ENCODE data around the gene AUP1.

The AUP1 gene

DNA sequence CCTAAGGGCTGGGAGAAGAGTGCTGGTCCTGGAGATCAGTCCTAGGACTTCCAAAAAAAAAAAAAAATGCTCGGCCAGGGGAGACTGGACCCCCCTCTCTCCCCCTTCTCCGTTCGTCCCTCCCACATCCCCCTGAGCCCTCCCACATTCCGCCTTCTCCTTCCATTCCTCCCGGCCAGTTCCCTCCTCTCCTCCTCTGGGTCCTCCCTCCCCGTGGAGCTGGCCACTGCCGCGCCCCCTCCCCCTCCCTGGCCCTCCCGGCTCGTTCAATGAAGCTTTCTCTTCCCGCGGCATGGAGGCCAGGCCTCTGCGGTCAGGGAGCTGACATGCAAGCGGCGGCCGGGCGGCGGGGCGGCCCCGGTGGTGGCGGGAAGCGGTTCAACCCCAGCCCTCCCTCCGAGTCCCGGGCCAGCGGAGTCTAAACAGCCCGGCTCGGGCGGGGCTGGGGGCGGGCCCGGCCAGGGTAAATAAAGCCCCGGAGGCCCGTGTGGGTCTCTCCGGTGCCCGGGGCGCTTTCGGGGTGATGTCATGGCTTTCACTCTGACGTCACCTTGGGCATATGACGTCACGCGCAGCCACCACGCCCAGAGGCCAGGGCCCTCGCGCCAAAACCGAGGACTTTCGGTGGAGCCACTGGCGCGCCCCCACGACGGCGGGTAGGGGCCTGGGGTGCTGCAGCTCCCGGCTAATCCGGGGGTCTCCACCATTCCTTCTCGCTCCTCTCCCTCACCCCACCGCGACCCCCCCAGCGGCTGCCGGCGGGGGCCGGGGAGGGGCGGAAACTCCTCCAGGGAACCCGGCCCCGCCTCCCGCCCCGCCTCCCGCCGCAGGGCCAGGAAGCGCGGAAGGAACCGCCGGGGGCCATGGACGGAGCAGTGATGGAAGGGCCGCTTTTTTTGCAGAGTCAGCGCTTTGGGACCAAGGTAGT, 24.6 kb upstream of the AUP1 start, which contains the start of the genes DOK1 and LOXL3:
Gene DOK1 (plus strand): TSS at position 829 of the 928 bp plus-strand sequence. CDS start 35 bp downstream, at position 864.
Gene LOXL3 (minus strand): TSS at position 51 of the 928 bp plus-strand sequence. CDS start 1,308 bp downstream, outside the sequence.
- DNase-seq (ENCODE audit: low spot score in 2 of 2), result peak; percentile 75
- Mint-ChIP-seq H3K4me1 (peaks cover 12% of the 10 kb centered on the region), H3K4me3 (peak within 1 kb of the TSS; percentile 88), H3K9me3 (no peaks in the 10 kb centered on the region), H3K27me3 (peaks cover 27% of the 10 kb centered on the region), H3K27ac (ENCODE audit: low read depth) (peak within 1 kb of the TSS; percentile 88), H3K36me3 (ENCODE audit: insufficient read depth) (peaks cover 27% of the 10 kb centered on the region)
- peak; percentile 83 for ATAC-seq (replicated peaks; ENCODE audit: extremely low read depth, poor library complexity, severe bottlenecking)

DNA sequence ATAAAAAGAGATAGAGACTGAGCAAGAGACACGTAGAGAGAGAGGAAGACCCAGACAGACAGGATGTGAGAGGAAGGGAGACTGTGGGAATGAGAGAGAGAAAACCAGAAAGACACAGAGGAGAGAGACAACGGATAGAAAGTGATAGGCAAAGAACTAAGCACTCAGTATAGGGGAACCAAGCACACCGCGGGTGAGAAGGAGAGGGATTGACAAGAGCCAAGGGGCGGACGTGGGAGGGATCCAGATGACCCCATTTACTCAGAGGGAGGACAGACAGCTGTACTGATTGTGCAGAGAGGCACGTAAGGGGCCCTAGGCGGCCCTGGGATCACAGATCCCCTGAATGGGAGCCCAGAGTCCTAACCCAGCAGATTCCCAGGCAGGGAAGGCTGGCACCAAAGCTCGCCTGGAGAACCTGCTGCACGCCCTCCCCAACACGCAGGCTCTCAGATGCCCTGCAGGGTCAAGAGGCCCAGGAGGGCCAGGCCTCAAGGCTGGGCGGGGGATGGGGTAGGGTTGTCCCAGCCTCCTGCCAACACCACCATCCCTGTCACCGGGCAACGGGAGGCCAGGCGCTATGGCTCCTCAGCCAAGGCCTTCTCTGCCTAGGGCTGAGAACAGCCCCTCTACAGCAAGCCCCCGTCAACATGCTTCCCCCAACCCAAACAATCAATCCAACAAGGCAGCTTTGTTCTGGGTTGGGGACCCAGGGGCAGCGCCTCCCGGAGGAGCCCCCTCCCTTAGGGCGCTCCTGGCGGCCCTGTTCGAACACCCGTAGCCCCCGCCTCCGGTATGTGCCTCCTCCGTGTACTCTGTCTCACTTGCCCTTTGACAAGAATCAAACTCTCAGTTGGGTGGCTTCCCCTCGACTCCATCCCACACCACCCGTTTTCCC, 23.7 kb upstream of the AUP1 start:
- ATAC-seq (replicated peaks; ENCODE audit: extremely low read depth, poor library complexity, severe bottlenecking), result no peak
- Mint-ChIP-seq H3K9me3 (no peaks in the 10 kb centered on the region), H3K36me3 (ENCODE audit: insufficient read depth) (peaks cover 27% of the 10 kb centered on the region), H3K27me3 (peaks cover 32% of the 10 kb centered on the region), H3K27ac (ENCODE audit: low read depth) (peak overlapping the region; percentile 88), H3K4me3 (peak overlapping the region; percentile 88), H3K4me1 (peaks cover 12% of the 10 kb centered on the region)
- DNase-seq (ENCODE audit: low spot score in 2 of 2), result no peak

DNA sequence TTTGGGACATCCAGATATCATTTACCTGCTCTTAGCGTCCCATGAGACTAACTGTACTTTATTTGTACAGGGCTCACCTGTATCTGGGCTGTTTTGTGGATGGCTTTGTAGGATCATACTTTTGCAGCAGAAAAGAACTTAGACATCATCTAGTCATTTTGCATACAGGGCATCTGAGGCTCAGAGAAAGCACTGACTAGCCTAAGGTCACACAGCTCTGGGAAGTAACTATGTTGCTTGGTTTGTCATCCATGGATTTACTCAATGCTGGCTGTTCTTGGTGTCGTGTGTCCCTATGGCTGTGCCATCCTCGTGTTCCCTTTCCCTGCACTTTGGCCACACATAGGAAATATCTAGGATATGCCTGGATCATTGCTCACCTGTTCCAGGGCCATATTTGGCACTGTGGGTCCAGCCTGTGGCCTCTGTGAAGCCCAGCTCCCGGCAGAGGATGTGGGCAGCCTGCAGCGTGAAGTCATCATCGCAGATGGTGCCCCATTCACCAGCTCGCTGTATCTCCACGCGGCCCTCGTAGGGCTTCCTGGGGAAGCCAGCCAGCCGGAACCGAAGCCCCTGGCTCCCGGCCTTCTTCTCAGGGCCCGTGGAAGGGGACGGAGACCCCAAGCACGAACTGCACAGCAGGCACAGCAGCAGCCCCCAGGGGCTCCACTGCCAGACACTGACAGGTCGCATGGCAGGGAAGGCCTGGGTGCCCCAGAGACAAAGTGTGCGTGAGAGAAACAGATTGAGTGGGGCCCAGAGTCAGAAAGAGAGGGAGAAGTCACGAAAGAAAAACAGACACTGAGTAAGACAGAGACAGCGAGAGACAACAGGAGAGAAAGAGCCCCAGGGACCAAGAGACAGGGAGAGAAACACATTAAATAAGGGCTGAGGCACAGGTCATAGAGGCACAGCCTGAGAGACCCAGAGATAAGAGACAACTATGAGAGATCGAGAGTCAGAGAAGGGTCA, 22.7 kb upstream of the AUP1 start:
- Mint-ChIP-seq H3K36me3 (ENCODE audit: insufficient read depth) (peaks cover 27% of the 10 kb centered on the region), H3K27ac (ENCODE audit: low read depth) (peak overlapping the region; percentile 22), H3K4me1 (peaks cover 12% of the 10 kb centered on the region), H3K27me3 (peaks cover 42% of the 10 kb centered on the region), H3K4me3 (peak overlapping the region; percentile 16), H3K9me3 (no peaks in the 10 kb centered on the region)
- DNase-seq (ENCODE audit: low spot score in 2 of 2) (no peak), ATAC-seq (replicated peaks; ENCODE audit: extremely low read depth, poor library complexity, severe bottlenecking) (no peak)

DNA sequence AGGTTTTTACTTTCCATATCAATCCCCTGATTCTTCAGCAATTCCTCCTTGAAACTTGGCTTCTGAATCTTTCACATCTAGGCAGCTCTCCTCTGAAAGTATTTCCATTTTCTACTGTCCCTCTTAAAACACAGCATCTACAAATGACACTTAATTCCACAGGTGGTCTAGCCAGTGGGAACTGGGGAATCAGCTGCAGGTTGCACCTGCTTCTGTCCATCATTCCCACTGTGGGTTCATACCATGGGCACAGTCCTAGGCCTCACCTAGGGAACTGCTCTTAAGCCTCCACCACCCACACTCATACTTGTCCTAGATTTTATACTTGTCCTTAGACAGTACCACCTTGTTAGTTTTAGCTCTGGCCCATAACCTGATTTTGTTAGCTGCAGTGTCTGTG, 22.0 kb upstream of the AUP1 start:
- Mint-ChIP-seq H3K9me3 (no peaks in the 10 kb centered on the region), H3K4me1 (peaks cover 12% of the 10 kb centered on the region), H3K36me3 (ENCODE audit: insufficient read depth) (peaks cover 27% of the 10 kb centered on the region), H3K27ac (ENCODE audit: low read depth) (no peak overlapping the region), H3K27me3 (peaks cover 47% of the 10 kb centered on the region), H3K4me3 (no peak overlapping the region)
- DNase-seq (ENCODE audit: low spot score in 2 of 2), result no peak
- ATAC-seq (replicated peaks; ENCODE audit: extremely low read depth, poor library complexity, severe bottlenecking), result no peak

DNA sequence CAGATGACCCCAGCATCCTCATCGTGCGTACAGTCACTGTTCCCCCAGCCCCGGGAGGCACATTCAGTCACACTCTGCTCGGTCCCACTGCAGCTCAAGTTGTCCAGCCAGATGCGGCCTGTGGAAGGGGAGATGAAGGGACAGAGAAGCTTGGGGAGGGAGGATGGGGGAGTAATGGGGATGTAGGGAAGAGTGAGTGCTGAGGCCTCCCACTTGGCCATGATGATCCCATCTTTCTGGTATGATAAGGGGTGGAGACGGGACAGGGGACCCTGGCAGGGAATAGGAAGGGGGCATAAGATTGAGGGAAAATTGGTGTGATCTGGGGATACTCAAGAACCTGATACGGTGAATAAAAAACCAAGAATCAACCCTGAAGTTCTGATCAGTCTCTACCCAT, 20.7 kb upstream of the AUP1 start:
- no peak overlapping the region for H3K4me3 Mint-ChIP-seq
- H3K9me3 Mint-ChIP-seq, result no peaks in the 10 kb centered on the region
- peaks cover 47% of the 10 kb centered on the region for H3K27me3 Mint-ChIP-seq
- H3K4me1 Mint-ChIP-seq, result peaks cover 8% of the 10 kb centered on the region
- H3K27ac Mint-ChIP-seq (ENCODE audit: low read depth), result no peak overlapping the region
- DNase-seq (ENCODE audit: low spot score in 2 of 2), result no peak
- peaks cover 19% of the 10 kb centered on the region for H3K36me3 Mint-ChIP-seq (ENCODE audit: insufficient read depth)
- no peak for ATAC-seq (replicated peaks; ENCODE audit: extremely low read depth, poor library complexity, severe bottlenecking)

DNA sequence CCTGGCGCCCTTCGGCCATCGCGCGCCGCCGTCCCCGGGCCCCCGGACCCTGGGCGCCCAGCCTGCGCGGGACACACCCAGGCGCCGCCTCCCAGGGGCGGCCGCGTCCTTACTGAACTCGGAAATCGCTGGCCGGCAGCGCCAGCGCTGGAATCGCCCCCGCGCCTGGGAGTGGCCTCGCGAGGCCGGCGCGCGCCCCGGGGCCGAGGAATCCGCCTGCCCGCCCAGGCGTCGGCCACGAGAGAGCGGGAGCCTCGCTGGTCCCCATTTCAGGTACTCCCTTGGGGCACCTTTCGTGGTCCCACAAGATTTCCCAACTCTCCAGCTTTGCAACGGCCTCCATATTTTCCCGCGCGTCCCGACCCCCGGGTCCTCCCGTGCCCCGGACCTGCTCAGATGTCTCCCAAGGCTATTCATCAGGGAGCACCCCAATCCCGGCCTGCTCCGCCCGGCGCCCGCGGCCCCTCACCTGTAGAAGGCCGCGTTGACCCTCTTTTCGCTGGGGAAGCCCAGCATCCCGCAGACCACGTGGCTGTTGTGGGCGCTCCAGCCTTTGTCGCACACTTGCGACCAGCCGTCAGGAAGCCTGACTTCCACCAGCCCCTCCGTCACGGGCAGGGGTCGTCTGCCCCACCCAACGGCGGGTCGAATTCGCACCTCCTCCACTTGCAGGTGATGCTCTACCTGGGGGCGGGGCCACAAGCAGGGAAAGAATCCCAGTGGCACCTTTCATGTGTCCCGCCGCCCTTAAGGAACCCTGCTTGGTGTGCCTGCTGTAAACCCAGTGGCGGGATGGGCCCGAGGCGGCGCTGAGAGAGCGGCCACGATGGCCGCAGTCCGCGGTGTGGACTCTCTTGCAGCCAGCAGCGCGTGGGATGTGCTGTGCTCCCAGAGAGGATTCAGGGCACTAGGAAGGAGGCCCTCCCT, 19.7 kb upstream of the AUP1 start:
- peak overlapping the region; percentile 21 for H3K4me3 Mint-ChIP-seq
- peaks cover 9% of the 10 kb centered on the region for H3K36me3 Mint-ChIP-seq (ENCODE audit: insufficient read depth)
- H3K9me3 Mint-ChIP-seq, result no peaks in the 10 kb centered on the region
- DNase-seq (ENCODE audit: low spot score in 2 of 2) (no peak), ATAC-seq (replicated peaks; ENCODE audit: extremely low read depth, poor library complexity, severe bottlenecking) (no peak)
- H3K4me1 Mint-ChIP-seq, result peaks cover 5% of the 10 kb centered on the region
- H3K27me3 Mint-ChIP-seq, result peaks cover 47% of the 10 kb centered on the region
- H3K27ac Mint-ChIP-seq (ENCODE audit: low read depth), result no peak overlapping the region

DNA sequence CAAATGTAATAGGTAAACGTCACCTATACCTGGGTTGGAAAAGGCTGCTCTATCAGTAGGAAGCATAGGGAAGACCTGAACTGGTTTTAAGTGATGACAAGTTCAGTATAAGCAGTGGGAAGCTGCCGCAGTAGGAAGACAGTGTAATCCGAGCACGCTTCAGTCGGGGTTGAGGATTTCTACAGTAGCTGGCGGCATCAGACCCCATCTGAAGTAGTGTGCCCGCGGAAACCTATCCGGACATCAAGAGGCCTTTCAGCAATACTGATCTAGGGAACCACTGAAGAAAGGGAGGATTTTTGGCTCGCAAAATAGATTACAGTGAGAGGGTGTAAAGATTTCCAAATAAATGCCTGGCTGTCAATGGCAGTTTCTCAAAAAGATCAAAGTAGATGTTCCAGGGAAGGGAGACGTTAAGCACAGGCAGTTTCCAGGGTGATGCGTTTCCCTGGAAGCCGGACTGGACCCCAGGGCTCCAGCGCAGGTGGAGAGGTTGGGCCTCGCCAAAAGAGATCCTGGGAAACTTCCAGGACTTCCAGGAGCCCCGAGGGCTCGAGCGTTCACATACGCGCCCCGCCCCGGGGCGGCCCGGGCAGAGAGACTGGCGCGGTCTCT, 18.9 kb upstream of the AUP1 start:
- peak overlapping the region; percentile 40 for H3K4me3 Mint-ChIP-seq
- ATAC-seq (replicated peaks; ENCODE audit: extremely low read depth, poor library complexity, severe bottlenecking), result no peak
- DNase-seq (ENCODE audit: low spot score in 2 of 2), result no peak
- H3K36me3 Mint-ChIP-seq (ENCODE audit: insufficient read depth), result peaks cover 3% of the 10 kb centered on the region
- H3K27me3 Mint-ChIP-seq, result peaks cover 48% of the 10 kb centered on the region
- H3K27ac Mint-ChIP-seq (ENCODE audit: low read depth), result no peak overlapping the region
- H3K4me1 Mint-ChIP-seq, result peaks cover under 1% of the 10 kb centered on the region
- no peaks in the 10 kb centered on the region for H3K9me3 Mint-ChIP-seq

DNA sequence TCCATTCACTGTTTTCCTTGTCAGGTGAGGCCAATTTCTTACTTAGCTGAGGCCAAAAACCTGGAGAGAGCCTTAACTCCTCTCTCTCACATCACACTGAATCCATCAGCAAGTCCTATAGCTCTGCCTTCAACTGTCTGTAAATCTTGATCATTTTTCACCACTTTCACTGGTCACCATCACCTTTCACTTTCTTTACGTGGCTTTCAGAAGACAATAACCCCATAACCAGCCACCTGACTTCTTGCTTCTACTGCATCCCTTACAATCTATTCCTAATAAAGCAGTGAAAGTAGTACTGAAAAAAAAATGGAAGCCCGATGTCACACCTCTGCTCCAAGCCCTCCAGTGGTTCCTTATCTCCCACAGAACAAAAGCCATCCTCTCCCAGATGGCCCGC, 16.5 kb upstream of the AUP1 start:
- peaks cover 55% of the 10 kb centered on the region for H3K27me3 Mint-ChIP-seq
- H3K9me3 Mint-ChIP-seq, result no peaks in the 10 kb centered on the region
- H3K36me3 Mint-ChIP-seq (ENCODE audit: insufficient read depth), result no peaks in the 10 kb centered on the region
- H3K4me3 Mint-ChIP-seq, result no peak overlapping the region
- DNase-seq (ENCODE audit: low spot score in 2 of 2) (no peak), ATAC-seq (replicated peaks; ENCODE audit: extremely low read depth, poor library complexity, severe bottlenecking) (no peak)
- no peak overlapping the region for H3K27ac Mint-ChIP-seq (ENCODE audit: low read depth)
- H3K4me1 Mint-ChIP-seq, result no peaks in the 10 kb centered on the region

DNA sequence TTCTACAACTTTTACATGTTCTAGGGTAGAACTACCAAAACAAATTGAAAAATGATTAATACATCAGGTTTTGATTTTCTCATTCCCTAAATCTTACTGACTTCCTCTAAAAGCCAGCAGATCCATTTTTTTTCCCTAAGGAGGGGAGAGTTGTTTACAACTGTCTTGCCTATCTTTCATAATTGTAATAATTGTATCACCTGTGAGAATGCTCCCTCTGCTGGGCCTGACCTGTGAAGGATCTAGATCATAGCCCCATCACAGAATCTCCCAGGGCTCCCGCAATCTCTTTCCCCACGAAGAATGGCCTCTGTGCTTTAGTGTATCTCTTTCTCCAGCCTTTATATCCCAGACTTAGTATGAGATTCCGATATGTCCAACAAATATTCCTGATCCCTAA, 15.1 kb upstream of the AUP1 start:
- no peak overlapping the region for H3K4me3 Mint-ChIP-seq
- H3K27me3 Mint-ChIP-seq, result peaks cover 45% of the 10 kb centered on the region
- no peaks in the 10 kb centered on the region for H3K9me3 Mint-ChIP-seq
- no peak overlapping the region for H3K27ac Mint-ChIP-seq (ENCODE audit: low read depth)
- DNase-seq (ENCODE audit: low spot score in 2 of 2) (no peak), ATAC-seq (replicated peaks; ENCODE audit: extremely low read depth, poor library complexity, severe bottlenecking) (no peak)
- H3K4me1 Mint-ChIP-seq, result no peaks in the 10 kb centered on the region
- no peaks in the 10 kb centered on the region for H3K36me3 Mint-ChIP-seq (ENCODE audit: insufficient read depth)

DNA sequence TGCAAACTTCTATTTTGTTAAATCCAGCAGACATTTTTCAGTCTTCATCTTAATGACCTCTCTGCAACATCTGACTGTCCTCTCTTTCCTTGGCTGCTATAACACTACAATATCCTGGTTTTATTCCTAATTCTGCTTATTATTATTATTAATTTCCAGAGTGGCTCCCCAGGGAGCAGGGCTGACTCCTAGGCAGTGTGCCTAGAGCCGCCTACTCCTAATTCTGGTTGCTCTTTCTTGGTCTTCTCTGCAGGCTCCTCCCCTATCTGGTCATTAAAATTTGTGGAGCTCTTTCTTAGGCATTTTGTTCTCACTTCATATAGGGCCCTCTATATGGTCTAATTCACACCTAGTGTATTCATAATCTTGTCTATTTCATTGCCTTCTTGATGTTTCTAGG, 13.5 kb upstream of the AUP1 start:
- H3K27me3 Mint-ChIP-seq, result peaks cover 50% of the 10 kb centered on the region
- H3K36me3 Mint-ChIP-seq (ENCODE audit: insufficient read depth), result no peaks in the 10 kb centered on the region
- no peaks in the 10 kb centered on the region for H3K9me3 Mint-ChIP-seq
- DNase-seq (ENCODE audit: low spot score in 2 of 2) (no peak), ATAC-seq (replicated peaks; ENCODE audit: extremely low read depth, poor library complexity, severe bottlenecking) (no peak)
- no peaks in the 10 kb centered on the region for H3K4me1 Mint-ChIP-seq
- no peak overlapping the region for H3K4me3 Mint-ChIP-seq
- H3K27ac Mint-ChIP-seq (ENCODE audit: low read depth), result no peak overlapping the region

DNA sequence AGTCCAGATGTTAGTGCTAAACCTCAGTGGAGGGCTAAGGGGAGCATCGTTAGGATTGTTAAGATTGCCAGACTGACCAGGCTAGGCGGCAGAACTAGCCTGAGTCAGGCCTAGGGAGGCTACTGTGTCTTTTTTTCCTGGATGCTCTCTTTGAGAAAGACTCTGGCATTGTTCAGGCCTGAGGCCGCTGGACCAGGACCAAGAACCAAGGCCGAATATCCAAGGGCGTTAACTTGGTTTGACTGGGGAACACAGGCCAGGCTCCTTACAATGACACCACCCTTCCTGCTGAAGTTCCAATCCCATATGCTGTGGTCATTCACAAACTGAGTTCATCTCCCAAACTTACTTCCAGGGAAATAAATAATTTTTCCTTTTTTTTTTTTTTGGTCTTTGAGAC, 10.8 kb upstream of the AUP1 start:
- peaks cover 1% of the 10 kb centered on the region for H3K36me3 Mint-ChIP-seq (ENCODE audit: insufficient read depth)
- no peaks in the 10 kb centered on the region for H3K9me3 Mint-ChIP-seq
- no peak for ATAC-seq (replicated peaks; ENCODE audit: extremely low read depth, poor library complexity, severe bottlenecking)
- peaks cover 49% of the 10 kb centered on the region for H3K27me3 Mint-ChIP-seq
- no peak overlapping the region for H3K4me3 Mint-ChIP-seq
- no peaks in the 10 kb centered on the region for H3K4me1 Mint-ChIP-seq
- no peak overlapping the region for H3K27ac Mint-ChIP-seq (ENCODE audit: low read depth)
- DNase-seq (ENCODE audit: low spot score in 2 of 2), result no peak

All from central memory CD8-positive, alpha-beta T cell (primary cell).